OCI-LY7 (cell line): ENCODE measurements around the gene CALR3. TPM values are rescaled to one million over a fixed set of nuclear protein-coding genes. Genes with fewer than 3 reads are reported as not detected.

Source experiments
- BruUV-seq: library from RNA; stranded (reverse); fragments of 400-500 nt; replicated peaks from 2 replicates; lab custom pipeline; 2021; lab: Mats Ljungman, UMichigan
- CTCF ChIA-PET: fragments of 300-600 bp; sonication (Branson Sonifier 250); formaldehyde crosslinking; loops from one replicate; lab custom pipeline; 2022; ENCODE audit warnings: antibody characterized with exemption; ENCODE audit not compliant: unreplicated experiment; lab: Charles Lee
- POLR2A ChIA-PET: fragments of 300-600 bp; sonication (Branson Sonifier 250); formaldehyde crosslinking; loops from one replicate; lab custom pipeline; 2022; ENCODE audit warnings: antibody characterized with exemption; lab: Charles Lee
- DNase-seq: peaks from one replicate; pipeline ENCODE4 v3.0.0-alpha.2; 2015; ENCODE audit warnings: low spot score
- H2AFZ ChIP-seq: fragments of 200-600 bp; sonication (generic), shearing (Covaris generic); 2 replicates; pipeline ENCODE4 v1.6.1; 2014; ENCODE audit warnings: mild to moderate bottlenecking, antibody characterized with exemption, low read length, moderate library complexity
- H3K27ac ChIP-seq: fragments of 200-600 bp; sonication (generic); 2 replicates; pipeline ENCODE4 v1.5.1; 2014; ENCODE audit warnings: mixed run types, low read depth, mild to moderate bottlenecking, moderate library complexity, low read length, inconsistent platforms; ENCODE audit not compliant: poor library complexity, severe bottlenecking
- H3K36me3 ChIP-seq: fragments of 200-600 bp; sonication (generic); 2 replicates; pipeline ENCODE4 v1.6.1; 2014; ENCODE audit warnings: mild to moderate bottlenecking, antibody characterized with exemption, low read length, moderate library complexity, mixed read lengths; ENCODE audit not compliant: insufficient read depth
- H3K4me1 ChIP-seq: fragments of 200-600 bp; sonication (generic); 2 replicates; pipeline ENCODE4 v1.5.1; 2014; ENCODE audit warnings: mild to moderate bottlenecking, low read length; ENCODE audit not compliant: insufficient read depth, poor library complexity, severe bottlenecking
- H3K4me2 ChIP-seq: fragments of 200-600 bp; sonication (generic); 2 replicates; pipeline ENCODE4 v1.6.1; 2014; ENCODE audit warnings: mild to moderate bottlenecking, low read length
- H3K4me3 ChIP-seq: fragments of 200-600 bp; sonication (generic); 2 replicates; pipeline ENCODE4 v1.5.1; 2014; ENCODE audit warnings: mild to moderate bottlenecking, low read depth, low read length; ENCODE audit not compliant: poor library complexity, severe bottlenecking
- H3K79me2 ChIP-seq: fragments of 200-600 bp; sonication (generic); 2 replicates; pipeline ENCODE4 v1.6.1; 2016; ENCODE audit warnings: low read depth, mild to moderate bottlenecking, low read length, moderate library complexity, mixed read lengths; ENCODE audit not compliant: insufficient read depth
- H3K9me2 ChIP-seq: fragments of 200-600 bp; sonication (generic); 2 replicates; pipeline ENCODE4 v1.6.1; 2016; ENCODE audit warnings: mild to moderate bottlenecking, low read length, mixed read lengths; ENCODE audit not compliant: insufficient read depth
- H3K9me3 ChIP-seq: fragments of 200-600 bp; sonication (generic); 2 replicates; pipeline ENCODE4 v1.6.1; 2014; ENCODE audit warnings: mild to moderate bottlenecking, mixed run types, low read length, mixed read lengths
- H4K20me1 ChIP-seq: fragments of 200-600 bp; sonication (generic); 2 replicates; pipeline ENCODE4 v1.6.1; 2014; ENCODE audit warnings: mild to moderate bottlenecking, antibody characterized with exemption, low read length, moderate library complexity, mixed read lengths; ENCODE audit not compliant: insufficient read depth
- CTCF ChIP-seq: fragments of 200-600 bp; sonication (generic); conservative IDR thresholded peaks from 2 replicates; pipeline ENCODE4 v1.5.1; 2014; ENCODE audit warnings: mild to moderate bottlenecking, antibody characterized with exemption, low read length, moderate library complexity, mixed read lengths
- EZH2phosphoT487 ChIP-seq: fragments of 200-600 bp; sonication (generic); IDR thresholded peaks from 2 replicates; pipeline ENCODE4 v1.6.1; 2018; ENCODE audit warnings: low read depth, borderline replicate concordance, mild to moderate bottlenecking, mixed run types, antibody characterized with exemption, low read length, moderate library complexity, mixed read lengths
- intact Hi-C: fragments of 100-400 bp; cut with micrococcal nuclease; formaldehyde crosslinking; loops from one replicate; pipeline ENCODE4 v1.10.0; 2022; ENCODE audit not compliant: unreplicated experiment
- total RNA-seq, 2 experiments: library from RNA; depleted of rRNA in 1 of 2; stranded (reverse); fragments of >200 nt in 1 of 2; shearing (Covaris generic) in 1 of 2; gene quantifications; 2 replicates each; pipeline ENCODE4 v1.2.3, GENCODE V29; 2014 to 2022

The CALR3 gene
- total RNA-seq, 2 experiments from 2014 or later: not detected

DNA sequence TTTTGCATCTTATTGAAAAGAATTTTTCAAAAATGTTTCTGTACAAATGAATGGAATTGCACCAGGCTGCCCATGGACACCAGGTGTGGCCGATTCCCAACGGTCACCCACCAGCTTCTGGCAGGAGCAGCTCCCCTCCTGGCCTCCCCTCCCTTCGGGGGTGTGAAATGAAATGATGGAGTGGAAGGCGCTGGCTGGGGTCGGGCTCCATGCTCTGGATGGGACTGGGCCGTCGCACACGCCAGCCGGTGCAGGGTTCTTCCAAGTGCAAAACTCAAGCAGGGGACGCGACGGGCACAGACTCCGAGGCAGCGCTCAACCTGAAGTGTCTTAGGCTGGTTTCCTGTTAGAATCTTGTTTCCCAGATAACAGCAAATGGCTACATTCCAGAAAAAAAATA is 22.1 kb upstream of the CALR3 start:
- BruUV-seq: TSS peak; percentile 96
- Histone ChIP-seq H3K4me3 (no peak overlapping the region), H3K27ac (no peak overlapping the region), H3K36me3 (peaks cover 85% of the 10 kb centered on the region), H4K20me1 (no peaks in the 10 kb centered on the region), H3K9me3 (no peaks in the 10 kb centered on the region), H2AFZ (no peak overlapping the region), H3K4me1 (no peaks in the 10 kb centered on the region), H3K79me2 (no peaks in the 10 kb centered on the region), H3K4me2 (no peak overlapping the region), H3K9me2 (no peaks in the 10 kb centered on the region)
- POLR2A ChIA-PET: no interaction called here
- no peak for TF ChIP-seq CTCF
- no peak for TF ChIP-seq EZH2phosphoT487
- no peak for DNase-seq
- intact Hi-C loops: no loop called here
- CTCF ChIA-PET: no interaction called here

GRCh38 chr19:16516923-16517610 is 21.1 kb upstream of the CALR3 start:
- Histone ChIP-seq H3K9me3 (no peaks in the 10 kb centered on the region), H3K4me3 (no peak overlapping the region), H3K9me2 (no peaks in the 10 kb centered on the region), H3K79me2 (no peaks in the 10 kb centered on the region), H2AFZ (no peak overlapping the region), H4K20me1 (no peaks in the 10 kb centered on the region), H3K27ac (no peak overlapping the region), H3K36me3 (peaks cover 80% of the 10 kb centered on the region), H3K4me2 (no peak overlapping the region), H3K4me1 (no peaks in the 10 kb centered on the region)
- ChIA-PET POLR2A (interaction anchor here (0.6 to 1.8 kb wide), 3 partner anchors 26 to 210 kb away, joined by 3 read pairs; no protein-coding TSS in a partner anchor), CTCF (no interaction called here)
- BruUV-seq: no TSS peak
- intact Hi-C loops: no loop called here
- DNase-seq: peak; percentile 23
- no peak for TF ChIP-seq CTCF
- TF ChIP-seq EZH2phosphoT487: no peak

DNA sequence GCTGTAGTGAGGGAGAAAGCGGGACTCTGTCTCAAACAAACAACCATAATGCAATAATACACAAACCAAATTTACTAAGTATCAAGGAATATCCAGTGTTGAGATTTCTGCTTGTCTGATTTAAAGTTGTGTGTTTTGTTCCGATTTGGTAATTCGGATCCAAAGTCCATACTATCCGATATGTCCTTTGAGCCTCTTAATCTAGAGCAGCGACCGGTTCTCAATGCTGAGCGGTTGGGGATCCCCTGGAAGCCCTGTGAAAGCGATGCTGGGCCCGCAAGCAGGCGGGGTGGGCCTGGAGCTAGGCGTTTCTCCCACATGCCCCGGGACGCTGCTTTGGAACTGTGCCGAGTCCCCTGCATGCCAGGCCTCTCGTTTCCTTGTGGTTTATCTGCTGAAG is 20.4 kb upstream of the CALR3 start:
- H3K27ac ChIP-seq: no peak overlapping the region
- no peaks in the 10 kb centered on the region for H3K79me2 ChIP-seq
- no peaks in the 10 kb centered on the region for H3K4me1 ChIP-seq
- H3K4me3 ChIP-seq: no peak overlapping the region
- no peak overlapping the region for H2AFZ ChIP-seq
- H3K36me3 ChIP-seq: peaks cover 77% of the 10 kb centered on the region
- no peak overlapping the region for H3K4me2 ChIP-seq
- no peak for TF ChIP-seq CTCF
- no peak for TF ChIP-seq EZH2phosphoT487
- intact Hi-C loops: no loop called here
- no peaks in the 10 kb centered on the region for H3K9me2 ChIP-seq
- no peaks in the 10 kb centered on the region for H4K20me1 ChIP-seq
- H3K9me3 ChIP-seq: no peaks in the 10 kb centered on the region
- CTCF ChIA-PET: no interaction called here
- POLR2A ChIA-PET: interaction anchor here (0.6 to 1.8 kb wide), 2 partner anchors 23 to 27 kb away, joined by 3 read pairs; no protein-coding TSS in a partner anchor
- DNase-seq: no peak
- BruUV-seq: no TSS peak
